ENCODE results near the gene GPR155. TPM values are rescaled to one million over a fixed set of nuclear protein-coding genes. Genes with fewer than 3 reads are reported as not detected.

The GPR155 gene
- total RNA-seq, 4 donors from 2014 or later = 20.6 to 31.2 (median 26.0) TPM

GRCh38 chr2:174400853-174401252 is 86.0 kb downstream of the GPR155 start:
- H3K4me3 ChIP-seq = no peak overlapping the region
- no peaks in the 10 kb centered on the region for H3K9me3 ChIP-seq
- TF ChIP-seq EP300 (IDR thresholded peaks at IDR 0.05) (no peak), POLR2AphosphoS5 (IDR thresholded peaks at IDR 0.05) (no peak), POLR2A (IDR thresholded peaks at IDR 0.05) (no peak)
- TF ChIP-seq, protein P1, sequence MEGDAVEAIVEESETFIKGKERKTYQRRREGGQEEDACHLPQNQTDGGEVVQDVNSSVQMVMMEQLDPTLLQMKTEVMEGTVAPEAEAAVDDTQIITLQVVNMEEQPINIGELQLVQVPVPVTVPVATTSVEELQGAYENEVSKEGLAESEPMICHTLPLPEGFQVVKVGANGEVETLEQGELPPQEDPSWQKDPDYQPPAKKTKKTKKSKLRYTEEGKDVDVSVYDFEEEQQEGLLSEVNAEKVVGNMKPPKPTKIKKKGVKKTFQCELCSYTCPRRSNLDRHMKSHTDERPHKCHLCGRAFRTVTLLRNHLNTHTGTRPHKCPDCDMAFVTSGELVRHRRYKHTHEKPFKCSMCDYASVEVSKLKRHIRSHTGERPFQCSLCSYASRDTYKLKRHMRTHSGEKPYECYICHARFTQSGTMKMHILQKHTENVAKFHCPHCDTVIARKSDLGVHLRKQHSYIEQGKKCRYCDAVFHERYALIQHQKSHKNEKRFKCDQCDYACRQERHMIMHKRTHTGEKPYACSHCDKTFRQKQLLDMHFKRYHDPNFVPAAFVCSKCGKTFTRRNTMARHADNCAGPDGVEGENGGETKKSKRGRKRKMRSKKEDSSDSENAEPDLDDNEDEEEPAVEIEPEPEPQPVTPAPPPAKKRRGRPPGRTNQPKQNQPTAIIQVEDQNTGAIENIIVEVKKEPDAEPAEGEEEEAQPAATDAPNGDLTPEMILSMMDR (IDR thresholded peaks at IDR 0.05) = no peak
- no peak for DNase-seq (ENCODE audit: low spot score in 2 of 2)
- H3K27ac ChIP-seq = no peak overlapping the region
- no peaks in the 10 kb centered on the region for H3K27me3 ChIP-seq
- H3K4me1 ChIP-seq = peaks cover 5% of the 10 kb centered on the region
- H3K36me3 ChIP-seq = peaks cover 23% of the 10 kb centered on the region

DNA sequence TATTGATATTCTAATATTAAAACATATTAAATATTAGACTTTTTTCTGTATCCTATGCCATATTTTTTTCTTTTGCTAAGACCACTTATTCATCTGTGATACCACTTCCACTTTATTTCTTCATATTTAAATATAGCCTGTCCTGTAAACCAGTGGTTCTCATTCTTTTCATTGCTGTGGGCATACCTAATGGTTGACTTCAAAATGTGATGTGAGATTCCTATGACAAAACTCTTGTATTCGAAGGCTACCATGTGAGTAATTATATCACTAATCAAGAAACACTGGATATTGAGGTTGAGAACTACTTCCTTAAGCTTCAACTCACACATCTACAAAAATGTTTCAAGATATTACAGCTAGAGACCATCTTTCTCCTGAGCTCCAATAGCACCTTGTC is 87.7 kb downstream of the GPR155 start:
- Histone ChIP-seq H3K9me3 (no peaks in the 10 kb centered on the region), H3K4me3 (no peak overlapping the region), H3K27me3 (no peaks in the 10 kb centered on the region), H3K4me1 (peaks cover 11% of the 10 kb centered on the region), H3K36me3 (peaks cover 22% of the 10 kb centered on the region), H3K27ac (no peak overlapping the region)
- no peak for DNase-seq (ENCODE audit: low spot score in 2 of 2)
- 81% methylated on average over 1 of the region's 1 CpG for WGBS
- TF ChIP-seq EP300 (IDR thresholded peaks at IDR 0.05) (no peak), POLR2A (IDR thresholded peaks at IDR 0.05) (no peak), POLR2AphosphoS5 (IDR thresholded peaks at IDR 0.05) (no peak)
- TF ChIP-seq, protein P1 (IDR thresholded peaks at IDR 0.05) = no peak

DNA sequence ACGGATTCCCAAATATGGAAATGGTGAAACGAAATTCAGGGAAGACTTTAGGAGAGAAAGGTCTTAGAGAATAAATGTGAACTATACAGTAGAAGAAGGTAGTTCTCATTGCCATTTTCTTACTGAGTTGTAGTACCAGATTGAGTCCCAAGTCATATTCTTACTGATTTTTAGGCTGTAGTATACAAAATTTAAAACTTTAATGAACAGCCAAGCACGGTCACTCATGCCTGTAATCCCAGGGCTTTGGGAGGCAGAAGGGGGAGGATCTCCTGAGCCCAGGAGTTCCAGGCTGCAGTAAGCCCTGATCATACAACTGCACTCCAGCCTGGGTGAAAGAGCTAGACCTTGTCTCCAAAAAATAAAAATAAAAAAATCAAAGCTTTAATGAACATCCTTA is 89.1 kb downstream of the GPR155 start:
- no peak for TF ChIP-seq POLR2A (IDR thresholded peaks at IDR 0.05)
- TF ChIP-seq, protein P1 (IDR thresholded peaks at IDR 0.05) = no peak
- no peak for TF ChIP-seq POLR2AphosphoS5 (IDR thresholded peaks at IDR 0.05)
- no peak for TF ChIP-seq EP300 (IDR thresholded peaks at IDR 0.05)
- Histone ChIP-seq H3K9me3 (no peaks in the 10 kb centered on the region), H3K36me3 (peaks cover 18% of the 10 kb centered on the region), H3K27ac (no peak overlapping the region), H3K4me3 (no peak overlapping the region), H3K27me3 (no peaks in the 10 kb centered on the region), H3K4me1 (peaks cover 25% of the 10 kb centered on the region)
- WGBS = 81% methylated on average over 3 of the region's 3 CpGs
- no peak for DNase-seq (ENCODE audit: low spot score in 2 of 2)

- H3K9me3 ChIP-seq = no peaks in the 10 kb centered on the region
- no peak for DNase-seq (ENCODE audit: low spot score in 2 of 2)
- TF ChIP-seq EP300 (IDR thresholded peaks at IDR 0.05) (no peak), POLR2AphosphoS5 (IDR thresholded peaks at IDR 0.05) (no peak), POLR2A (IDR thresholded peaks at IDR 0.05) (no peak)
- TF ChIP-seq, protein P1 (IDR thresholded peaks at IDR 0.05) = no peak
- no peaks in the 10 kb centered on the region for H3K27me3 ChIP-seq
- peaks cover 3% of the 10 kb centered on the region for H3K36me3 ChIP-seq
- H3K27ac ChIP-seq = peak overlapping the region; percentile 87
- peak overlapping the region; percentile 78 for H3K4me3 ChIP-seq
- peaks cover 32% of the 10 kb centered on the region for H3K4me1 ChIP-seq
- 20% methylated on average over 23 of the region's 27 CpGs for WGBS
These were observed 90.7 kb downstream of the GPR155 start for GRCh38 chr2:174395969-174396630.

GRCh38 chr2:174395284-174395968 is 91.4 kb downstream of the GPR155 start, which contains the start of gene SCRN3:
Gene SCRN3, plus strand, starts transcription at chr2:174395730. Its CDS starts 2,554 bp downstream, at chr2:174398284.
- under 1% methylated on average over 28 of the region's 35 CpGs for WGBS
- peak within 1 kb of the TSS; percentile 87 for H3K27ac ChIP-seq
- H3K9me3 ChIP-seq = no peaks in the 10 kb centered on the region
- TF ChIP-seq POLR2AphosphoS5 (IDR thresholded peaks at IDR 0.05) (peak in 1 of 3 donors; percentile 20), EP300 (IDR thresholded peaks at IDR 0.05) (no peak), POLR2A (IDR thresholded peaks at IDR 0.05) (peak in 1 of 2 donors; percentile 60)
- TF ChIP-seq, protein P1 (IDR thresholded peaks at IDR 0.05) = no peak
- H3K36me3 ChIP-seq = peaks cover 5% of the 10 kb centered on the region
- peak within 1 kb of the TSS; percentile 78 for H3K4me3 ChIP-seq
- no peaks in the 10 kb centered on the region for H3K27me3 ChIP-seq
- peaks cover 32% of the 10 kb centered on the region for H3K4me1 ChIP-seq
- peak; percentile 78 to 80 for DNase-seq (ENCODE audit: low spot score in 2 of 2)

Data from suprapubic skin (tissue), 4 donors.